GM12801 (cell line): ENCODE results near the gene UNC13D.

Experiments used
- CTCF ChIP-seq: IDR thresholded peaks from one replicate; pipeline ENCODE4 v1.5.1; 2011; ENCODE audit warnings: control low read depth; ENCODE audit not compliant: insufficient read length; ENCODE audit errors: extremely low read depth

Gene UNC13D

GRCh38 chr17:75832652-75833400 is 11.4 kb downstream of the UNC13D start:
- no peak for TF ChIP-seq CTCF

DNA sequence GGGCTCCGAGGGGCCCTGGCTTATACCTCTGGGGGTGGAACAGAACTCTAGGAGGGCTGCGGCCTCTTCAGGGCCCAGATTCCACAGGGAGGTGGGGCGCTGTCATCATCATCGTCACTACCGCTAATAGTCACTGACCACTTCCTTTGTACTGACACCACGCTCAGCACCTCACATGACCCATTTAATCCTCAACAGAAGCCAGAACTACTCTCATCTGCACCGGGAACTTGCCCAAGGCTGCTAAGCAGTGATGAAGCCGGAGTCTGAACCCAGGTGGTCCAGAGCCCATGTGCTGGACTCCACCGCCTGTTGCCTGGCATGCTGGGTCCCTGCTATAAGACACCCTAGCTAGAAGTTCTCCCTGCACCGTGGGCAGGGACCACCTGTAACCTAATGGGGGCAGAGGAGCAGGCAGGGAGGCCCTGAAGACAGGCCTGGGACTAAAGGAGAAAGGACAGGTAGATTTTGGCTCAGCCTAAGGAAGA is 12.0 kb downstream of the UNC13D start:
- TF ChIP-seq CTCF, result no peak

GRCh38 chr17:75831032-75831571 is 13.1 kb downstream of the UNC13D start:
- no peak for TF ChIP-seq CTCF

DNA sequence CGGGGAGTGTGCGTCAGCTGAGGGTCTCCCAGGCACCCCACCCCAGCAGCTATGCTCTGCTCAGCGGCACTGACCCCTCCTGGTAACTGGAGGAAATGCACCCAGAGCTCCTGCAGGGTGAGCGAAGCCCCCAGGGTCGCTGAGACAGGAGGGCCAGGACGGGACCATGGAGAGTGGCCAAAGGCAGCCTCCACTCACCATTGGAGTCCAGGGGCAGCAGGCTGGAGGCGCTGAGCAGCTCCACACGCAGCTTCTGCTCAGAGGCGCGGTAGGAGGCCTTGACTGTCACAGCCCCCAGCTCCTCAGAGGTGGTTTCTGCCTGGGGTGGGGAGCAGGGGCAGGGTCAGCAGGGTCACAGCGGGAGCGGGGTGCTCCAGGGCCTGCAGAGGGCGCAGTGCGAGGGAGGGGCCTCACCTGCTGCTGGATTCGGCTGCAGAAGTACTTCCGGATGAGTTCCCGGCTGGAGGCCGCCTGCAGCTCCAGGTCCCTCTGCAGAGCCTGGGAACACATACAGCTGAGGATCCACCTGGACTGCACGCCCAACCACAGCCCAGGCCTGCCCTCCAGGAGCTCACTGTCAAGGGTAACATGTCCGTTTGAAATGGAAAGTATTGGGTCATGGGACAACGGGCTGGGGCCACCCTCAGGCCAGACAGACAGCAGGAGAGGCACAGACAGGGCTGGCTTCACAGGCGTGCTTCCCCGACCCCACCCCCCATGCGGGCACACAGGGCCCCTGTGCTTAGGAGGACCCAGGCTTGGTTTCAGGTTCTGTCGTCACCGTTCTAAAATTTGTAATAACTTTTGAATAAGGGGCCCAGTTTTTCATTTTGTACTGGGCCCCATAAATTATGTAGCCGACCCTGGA is 13.8 kb downstream of the UNC13D start:
- no peak for TF ChIP-seq CTCF

- TF ChIP-seq CTCF, result no peak
Observed at GRCh38 chr17:75829747-75830146, 14.5 kb downstream of the UNC13D start.

DNA sequence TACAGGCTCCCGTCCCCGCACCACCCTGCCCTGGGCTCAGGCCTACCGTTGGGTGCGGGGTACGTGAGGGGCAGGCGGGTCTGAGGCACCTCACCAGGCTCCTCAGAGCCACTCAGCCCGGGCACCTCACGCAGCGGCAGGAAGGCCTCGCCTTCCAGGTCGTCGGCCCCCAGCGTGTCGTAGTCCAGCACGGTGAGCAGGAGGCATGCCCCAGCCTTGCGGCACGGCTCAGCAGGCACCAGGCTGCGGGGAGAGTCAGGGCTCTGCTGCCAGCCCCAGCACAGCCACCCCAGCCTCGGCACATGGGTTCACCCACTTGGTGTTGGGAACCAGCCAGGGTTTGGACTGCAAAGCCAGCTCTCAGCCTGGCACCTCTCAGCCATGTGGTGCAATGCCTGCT is 15.5 kb downstream of the UNC13D start:
- no peak for TF ChIP-seq CTCF

DNA sequence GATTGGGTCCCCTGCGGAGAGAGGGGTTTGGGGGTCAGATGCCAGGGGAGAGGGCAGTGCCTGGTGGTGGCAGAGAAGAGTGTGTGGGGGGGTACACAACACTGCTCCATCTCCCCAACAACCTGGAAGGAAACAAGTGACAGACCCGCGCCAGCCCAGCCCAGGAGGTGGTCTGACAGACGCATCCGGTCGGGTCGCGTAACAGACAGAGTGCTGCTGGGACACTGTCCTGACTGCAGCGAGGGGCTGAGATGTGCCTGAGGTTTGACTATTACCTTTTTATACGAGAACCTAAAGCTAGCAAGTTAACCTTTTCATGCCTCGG is 16.2 kb downstream of the UNC13D start:
- no peak for TF ChIP-seq CTCF
